Measurements from ENCODE around the gene GAPDH.

The GAPDH gene

DNA sequence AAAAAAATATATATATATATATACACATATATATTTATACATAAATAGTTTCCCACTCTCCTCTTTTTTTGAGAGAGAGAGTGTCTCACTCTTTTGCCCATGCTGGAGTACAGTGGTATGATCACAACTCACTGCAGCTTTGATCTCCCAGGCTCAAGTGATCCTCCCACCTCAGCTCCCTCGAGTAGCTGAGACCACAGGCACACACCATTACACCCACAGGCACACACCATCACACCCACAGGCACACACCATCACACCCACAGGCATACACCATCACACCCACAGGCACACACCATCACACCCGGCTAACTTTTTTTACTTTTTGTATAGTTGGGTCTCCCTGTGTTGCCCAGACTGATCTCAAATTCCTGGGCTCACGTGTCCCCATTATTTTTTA is 14.1 kb upstream of the GAPDH start:
- ChIA-PET CTCF (interaction anchor here (1.1 to 1.5 kb wide), 2 partner anchors 18 to 96 kb away, joined by 3 to 5 read pairs; no protein-coding TSS in a partner anchor), POLR2A (interaction anchor here (1.1 kb wide), 1 partner anchor 14 kb away, joined by 5 read pairs; the partner anchor contains the start of gene GAPDH)
- DNase-seq (ENCODE audit: extremely low spot score), result no peak
- TF ChIP-seq, protein P1, sequence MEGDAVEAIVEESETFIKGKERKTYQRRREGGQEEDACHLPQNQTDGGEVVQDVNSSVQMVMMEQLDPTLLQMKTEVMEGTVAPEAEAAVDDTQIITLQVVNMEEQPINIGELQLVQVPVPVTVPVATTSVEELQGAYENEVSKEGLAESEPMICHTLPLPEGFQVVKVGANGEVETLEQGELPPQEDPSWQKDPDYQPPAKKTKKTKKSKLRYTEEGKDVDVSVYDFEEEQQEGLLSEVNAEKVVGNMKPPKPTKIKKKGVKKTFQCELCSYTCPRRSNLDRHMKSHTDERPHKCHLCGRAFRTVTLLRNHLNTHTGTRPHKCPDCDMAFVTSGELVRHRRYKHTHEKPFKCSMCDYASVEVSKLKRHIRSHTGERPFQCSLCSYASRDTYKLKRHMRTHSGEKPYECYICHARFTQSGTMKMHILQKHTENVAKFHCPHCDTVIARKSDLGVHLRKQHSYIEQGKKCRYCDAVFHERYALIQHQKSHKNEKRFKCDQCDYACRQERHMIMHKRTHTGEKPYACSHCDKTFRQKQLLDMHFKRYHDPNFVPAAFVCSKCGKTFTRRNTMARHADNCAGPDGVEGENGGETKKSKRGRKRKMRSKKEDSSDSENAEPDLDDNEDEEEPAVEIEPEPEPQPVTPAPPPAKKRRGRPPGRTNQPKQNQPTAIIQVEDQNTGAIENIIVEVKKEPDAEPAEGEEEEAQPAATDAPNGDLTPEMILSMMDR (IDR thresholded peaks at IDR 0.05; ENCODE audit: control extremely low read depth, extremely low read depth, low read depth, missing control alignments), result no peak

DNA sequence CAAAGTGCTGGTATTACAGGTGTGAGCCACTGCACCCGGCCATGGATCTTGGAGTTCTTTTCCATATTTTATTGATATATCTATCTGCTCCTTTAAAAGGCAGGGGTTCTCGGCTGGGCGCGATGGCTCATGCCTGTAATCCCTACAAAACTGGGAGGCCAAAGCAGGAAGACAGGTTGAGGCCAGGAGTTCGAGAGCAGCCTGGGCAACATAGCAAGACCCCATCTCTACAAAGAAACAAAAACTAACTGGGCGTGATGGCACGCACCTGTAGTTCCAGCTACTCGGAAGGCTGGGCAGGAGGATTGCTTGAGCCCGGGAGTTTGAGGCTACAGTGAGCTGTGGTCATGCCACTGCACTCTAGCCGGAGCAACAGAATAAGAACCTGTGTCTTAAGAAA is 12.1 kb upstream of the GAPDH start:
- ChIA-PET CTCF (interaction anchor here (1.1 kb wide), 1 partner anchor 9 kb away, joined by 3 read pairs; no protein-coding TSS in a partner anchor), POLR2A (interaction anchor here (1.6 kb wide), 1 partner anchor 12 kb away, joined by 9 read pairs; the partner anchor contains the start of gene GAPDH)
- DNase-seq (ENCODE audit: extremely low spot score), result no peak
- TF ChIP-seq, protein P1 (IDR thresholded peaks at IDR 0.05; ENCODE audit: control extremely low read depth, extremely low read depth, low read depth, missing control alignments), result no peak

DNA sequence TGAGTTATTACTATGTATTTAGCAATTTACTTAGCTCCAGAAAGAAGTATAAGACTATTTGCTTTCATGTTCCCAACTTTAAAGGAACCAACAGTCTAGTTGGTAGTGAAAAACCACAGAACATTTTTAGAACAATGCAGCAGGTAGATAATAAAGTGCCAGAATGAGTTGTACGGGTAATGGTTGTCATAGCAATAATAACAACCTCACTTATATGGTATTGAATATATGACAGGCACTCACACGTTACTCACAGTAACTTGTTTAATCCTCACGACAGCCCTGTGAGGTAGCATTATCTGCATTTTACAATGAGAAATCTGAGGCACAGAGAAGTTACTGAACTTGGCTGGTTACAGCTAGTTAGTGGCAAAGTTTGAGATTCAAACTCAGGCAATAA is 10.6 kb upstream of the GAPDH start:
- CTCF ChIA-PET, result interaction anchor here (1.2 to 1.6 kb wide), 3 partner anchors 9 to 15 kb away, joined by 4 to 6 read pairs (median 5); no protein-coding TSS in a partner anchor

DNA sequence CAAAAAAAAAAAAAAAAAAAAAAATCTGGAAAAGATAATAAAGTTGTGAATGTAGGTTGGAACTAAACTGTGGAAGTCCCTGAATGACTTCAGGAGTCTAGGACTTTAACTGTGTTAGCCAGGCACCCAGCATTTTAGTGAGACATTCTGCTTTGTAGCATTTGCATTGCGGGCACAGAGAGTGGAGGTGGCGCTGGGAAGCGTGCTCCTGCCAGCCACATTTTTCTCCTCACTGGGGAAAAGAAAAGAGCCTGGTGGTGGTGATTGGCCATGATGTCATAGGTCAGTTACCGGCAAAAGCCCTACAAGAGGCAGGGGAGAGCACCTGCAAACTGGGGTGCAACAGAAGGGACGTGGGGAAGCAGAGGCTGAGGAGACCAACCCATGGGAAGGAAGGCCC is 9.7 kb upstream of the GAPDH start:
- DNase-seq (ENCODE audit: extremely low spot score), result no peak
- TF ChIP-seq, protein P1 (IDR thresholded peaks at IDR 0.05; ENCODE audit: control extremely low read depth, extremely low read depth, low read depth, missing control alignments), result no peak
- ChIA-PET POLR2A (no interaction called here), CTCF (interaction anchor here (1.2 to 1.6 kb wide), 2 partner anchors 12 to 14 kb away, joined by 4 to 6 read pairs; no protein-coding TSS in a partner anchor)

More for the DNA sequence above, 10.6 kb upstream of the GAPDH start:
- POLR2A ChIA-PET, result no interaction called here
- DNase-seq (ENCODE audit: extremely low spot score), result no peak
- TF ChIP-seq, protein P1 (IDR thresholded peaks at IDR 0.05; ENCODE audit: control extremely low read depth, extremely low read depth, low read depth, missing control alignments), result no peak

DNA sequence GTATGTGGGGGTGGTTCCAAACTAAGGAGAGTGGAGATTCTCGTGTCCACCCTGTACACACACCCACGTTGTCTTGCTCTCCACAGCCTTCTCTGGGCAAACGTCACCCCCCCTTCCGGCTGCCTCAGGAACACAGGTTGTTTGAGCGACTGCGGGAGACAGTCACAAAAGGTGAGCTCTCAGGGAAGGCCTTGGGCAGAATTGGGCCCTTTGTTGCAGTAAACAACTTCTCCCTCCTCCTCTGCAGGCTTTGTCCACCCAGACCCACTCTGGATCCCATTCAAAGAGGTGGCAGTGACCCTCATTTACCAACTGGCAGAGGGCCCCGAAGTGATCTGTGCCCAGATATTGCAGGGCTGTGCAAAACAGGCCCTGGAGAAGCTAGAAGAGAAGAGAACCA is 8.1 kb upstream of the GAPDH start:
- ChIA-PET CTCF (interaction anchor here (1.5 to 6.2 kb wide), 2 partner anchors 12 to 13 kb away, joined by 4 to 33 read pairs; no protein-coding TSS in a partner anchor), POLR2A (interaction anchor here (0.6 to 0.8 kb wide), 2 partner anchors 8 to 56 kb away, joined by 3 read pairs; partner anchors contain the start of gene VAMP1)
- no peak for DNase-seq (ENCODE audit: extremely low spot score)
- TF ChIP-seq, protein P1 (IDR thresholded peaks at IDR 0.05; ENCODE audit: control extremely low read depth, extremely low read depth, low read depth, missing control alignments), result no peak

DNA sequence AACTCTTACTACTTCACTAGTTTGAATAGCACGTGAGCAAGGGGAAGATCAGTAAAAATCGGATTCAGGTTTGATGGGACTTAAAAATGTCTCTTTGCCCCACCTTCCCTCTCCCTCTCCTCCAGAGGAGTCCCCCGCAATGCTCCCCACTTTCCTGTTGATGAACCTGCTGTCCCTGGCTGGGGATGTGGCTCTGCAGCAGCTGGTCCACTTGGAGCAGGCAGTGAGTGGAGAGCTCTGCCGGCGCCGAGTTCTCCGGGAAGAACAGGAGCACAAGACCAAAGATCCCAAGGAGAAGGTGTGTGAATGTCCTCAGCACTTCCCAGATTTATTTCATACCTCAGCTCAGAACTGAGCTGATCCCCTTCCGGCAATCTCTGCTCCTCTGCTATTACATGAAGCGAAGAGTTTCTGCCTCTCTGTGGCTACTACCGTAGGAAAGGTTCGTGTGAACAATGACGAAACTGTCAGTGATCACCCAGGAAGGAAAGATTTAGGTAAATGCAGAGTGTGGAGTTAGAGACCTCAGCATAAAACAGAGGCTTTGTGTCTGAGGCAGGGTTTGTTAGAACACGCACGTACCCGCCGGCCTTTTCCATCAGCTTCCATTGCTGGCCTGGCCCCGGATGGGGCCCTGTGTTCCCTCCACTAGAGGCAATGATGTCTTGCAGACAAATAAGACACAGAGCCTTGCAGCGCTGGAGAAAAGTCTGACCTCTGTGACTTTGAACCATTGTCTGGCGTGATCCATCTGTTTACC is 7.4 kb upstream of the GAPDH start:
- TF ChIP-seq, protein P1 (IDR thresholded peaks at IDR 0.05; ENCODE audit: control extremely low read depth, extremely low read depth, low read depth, missing control alignments), result no peak
- CTCF ChIA-PET, result interaction anchor here (0.7 to 6.2 kb wide), 3 partner anchors 12 to 31 kb away, joined by 3 to 33 read pairs (median 4); no protein-coding TSS in a partner anchor
- POLR2A ChIA-PET, result interaction anchor here (0.6 kb wide), 1 partner anchor 7 kb away, joined by 3 read pairs; no protein-coding TSS in a partner anchor
- DNase-seq (ENCODE audit: extremely low spot score), result no peak
